Sigmoid colon (tissue), 7 donors: ENCODE results near the gene SHPK. TPM values are rescaled to one million over a fixed set of nuclear protein-coding genes. Genes with fewer than 3 reads are reported as not detected.

Experiments
- DNase-seq: peaks from one replicate; pipeline ENCODE4 v3.0.0-alpha.2; 2019
- H3K27ac ChIP-seq, 4 donors: fragments of 200-600 bp; sonication (generic); one replicate each; pipeline ENCODE4 v1.5.1; 2016 to 2019; ENCODE audit warnings: mild to moderate bottlenecking in 1 of 4
- H3K27me3 ChIP-seq, 3 donors: fragments of 200-600 bp; sonication (generic); one replicate each; pipeline ENCODE4 v1.5.1; 2019; ENCODE audit warnings: mild to moderate bottlenecking in 1 of 3
- H3K36me3 ChIP-seq, 4 donors: fragments of 200-600 bp; sonication (generic); one replicate each; pipeline ENCODE4 v1.5.1; 2016 to 2019
- H3K4me1 ChIP-seq, 4 donors: fragments of 200-600 bp; sonication (generic); one replicate each; pipeline ENCODE4 v1.5.1; 2017 to 2019
- H3K4me3 ChIP-seq, 4 donors: fragments of 200-600 bp; sonication (generic); one replicate each; pipeline ENCODE4 v1.5.1; 2017 to 2019; ENCODE audit warnings: mild to moderate bottlenecking in 2 of 4, moderate library complexity in 1 of 4
- H3K9me3 ChIP-seq, 4 donors: fragments of 200-600 bp in 3 of 4; sonication (generic) in 3 of 4; one replicate each; pipeline versions ENCODE4 v1.5.1 to v1.6.1; 2013 to 2019
- CTCF ChIP-seq, 4 experiments: fragments of 450-650 bp in 3 of 4; fragments of 200-600 bp in 1 of 4; IDR thresholded peaks; one replicate each; pipeline ENCODE4 v1.5.1; 2016 to 2019; ENCODE audit warnings: antibody characterized with exemption in 4 of 4, mild to moderate bottlenecking in 3 of 4, moderate library complexity in 2 of 4
- EP300 ChIP-seq, 4 donors: sonication (generic); formaldehyde crosslinking; IDR thresholded peaks; one replicate each; pipeline ENCODE4 v1.6.1; 2017; ENCODE audit warnings: antibody characterized with exemption in 4 of 4
- POLR2A ChIP-seq, 2 donors: fragments of 450-650 bp; IDR thresholded peaks; one replicate each; pipeline ENCODE4 v1.6.1; 2016; ENCODE audit warnings: antibody characterized with exemption in 2 of 2, mild to moderate bottlenecking in 2 of 2, moderate library complexity in 2 of 2
- POLR2AphosphoS5 ChIP-seq, 4 donors: sonication (generic); formaldehyde crosslinking; IDR thresholded peaks; one replicate each; pipeline ENCODE4 v1.6.1; 2017; ENCODE audit warnings: antibody characterized with exemption in 4 of 4
- WGBS, 2 donors: extraction: QIAGEN DNeasy Blood & Tissue Kit; methylation state at CpG; one replicate each; pipeline ENCODE4 v1.1.7; 2013; 5-methylcytosine and 5-hydroxymethylcytosine counted together
- intact Hi-C: fragments of 100-400 bp; cut with DNase I; formaldehyde crosslinking; loops from one replicate; pipeline ENCODE4 v1.15.1; 2023
- polyA plus RNA-seq, 3 donors: library from polyadenylated mRNA; stranded (reverse); fragments of 200-250 nt; gene quantifications; one replicate each; pipeline ENCODE4 v1.2.3, GENCODE V29; 2013
- total RNA-seq, 4 donors: library from RNA; depleted of rRNA; stranded (reverse); fragments of >200 nt; gene quantifications; one replicate each; pipeline ENCODE4 v1.1.0, GENCODE V29; 2016
- donor health status: healthy with polysubstance abuse.
- donor health status: Bipolar disorder and iron deficiency.
- donor health status: healthy.

The SHPK gene
- total and polyA plus RNA-seq, 7 donors, result 5.8 to 12.7 (median 7.8) TPM

GRCh38 chr17:3615160-3615870, 20.7 kb downstream of the SHPK start:
- H3K36me3 ChIP-seq, result peaks cover 6 to 93% (median 28%) of the 10 kb centered on the region in 4 donors
- no peak overlapping the region for H3K27ac ChIP-seq
- intact Hi-C loops, result no loop called here
- no peak for TF ChIP-seq POLR2A (IDR thresholded peaks at IDR 0.05)
- TF ChIP-seq CTCF (IDR thresholded peaks at IDR 0.05), result no peak
- no peak for TF ChIP-seq EP300 (IDR thresholded peaks at IDR 0.05)
- no peak for TF ChIP-seq POLR2AphosphoS5 (IDR thresholded peaks at IDR 0.05)
- H3K4me1 ChIP-seq, result no peaks in the 10 kb centered on the region
- no peaks in the 10 kb centered on the region for H3K9me3 ChIP-seq
- no peak overlapping the region for H3K4me3 ChIP-seq
- H3K27me3 ChIP-seq, result no peaks in the 10 kb centered on the region
- DNase-seq, result no peak
- WGBS, 2 donors, result 97 to 98% methylated on average over 18 of the region's 18 CpGs

- WGBS, 2 donors, result 41 to 82% methylated on average over 6 of the region's 6 CpGs
- peaks cover 6 to 93% (median 28%) of the 10 kb centered on the region in 4 donors for H3K36me3 ChIP-seq
- DNase-seq, result no peak
- H3K4me1 ChIP-seq, result no peaks in the 10 kb centered on the region
- intact Hi-C loops, result no loop called here
- no peak overlapping the region for H3K27ac ChIP-seq
- H3K9me3 ChIP-seq, result no peaks in the 10 kb centered on the region
- TF ChIP-seq POLR2A (IDR thresholded peaks at IDR 0.05), result no peak
- TF ChIP-seq CTCF (IDR thresholded peaks at IDR 0.05), result no peak
- no peak for TF ChIP-seq EP300 (IDR thresholded peaks at IDR 0.05)
- TF ChIP-seq POLR2AphosphoS5 (IDR thresholded peaks at IDR 0.05), result no peak
- no peaks in the 10 kb centered on the region for H3K27me3 ChIP-seq
- H3K4me3 ChIP-seq, result no peak overlapping the region
These were observed 22.9 kb downstream of the SHPK start for GRCh38 chr17:3613124-3613523.

GRCh38 chr17:3610523-3610922, 25.5 kb downstream of the SHPK start:
- H3K27ac ChIP-seq, result no peak overlapping the region
- H3K4me3 ChIP-seq, result no peak overlapping the region
- H3K27me3 ChIP-seq, result no peaks in the 10 kb centered on the region
- H3K4me1 ChIP-seq, result no peaks in the 10 kb centered on the region
- no peaks in the 10 kb centered on the region for H3K9me3 ChIP-seq
- intact Hi-C loops, result no loop called here
- TF ChIP-seq POLR2AphosphoS5 (IDR thresholded peaks at IDR 0.05) (no peak), EP300 (IDR thresholded peaks at IDR 0.05) (no peak), CTCF (IDR thresholded peaks at IDR 0.05) (no peak), POLR2A (IDR thresholded peaks at IDR 0.05) (no peak)
- 92 to 95% methylated on average over 14 of the region's 14 CpGs for WGBS, 2 donors
- no peak for DNase-seq
- H3K36me3 ChIP-seq, result peaks cover 0 to 86% (median 20%) of the 10 kb centered on the region in 4 donors

- no peak overlapping the region for H3K4me3 ChIP-seq
- 87 to 96% methylated on average over 10 of the region's 10 CpGs for WGBS, 2 donors
- TF ChIP-seq CTCF (IDR thresholded peaks at IDR 0.05) (no peak), POLR2AphosphoS5 (IDR thresholded peaks at IDR 0.05) (no peak), POLR2A (IDR thresholded peaks at IDR 0.05) (no peak), EP300 (IDR thresholded peaks at IDR 0.05) (no peak)
- intact Hi-C loops, result no loop called here
- H3K4me1 ChIP-seq, result no peaks in the 10 kb centered on the region
- H3K27ac ChIP-seq, result no peak overlapping the region
- H3K27me3 ChIP-seq, result no peaks in the 10 kb centered on the region
- peaks cover 0 to 78% (median 14%) of the 10 kb centered on the region in 4 donors for H3K36me3 ChIP-seq
- no peak for DNase-seq
- H3K9me3 ChIP-seq, result no peaks in the 10 kb centered on the region
These were observed 26.4 kb downstream of the SHPK start for GRCh38 chr17:3609689-3610088.

- Histone ChIP-seq H3K27ac (no peak overlapping the region), H3K4me3 (no peak overlapping the region), H3K27me3 (no peaks in the 10 kb centered on the region), H3K36me3 (peaks cover 0 to 24% (median 0%) of the 10 kb centered on the region in 4 donors), H3K4me1 (no peaks in the 10 kb centered on the region), H3K9me3 (no peaks in the 10 kb centered on the region)
- WGBS, 2 donors, result 95% methylated on average over 4 of the region's 4 CpGs
- no peak for TF ChIP-seq EP300 (IDR thresholded peaks at IDR 0.05)
- no peak for TF ChIP-seq POLR2AphosphoS5 (IDR thresholded peaks at IDR 0.05)
- TF ChIP-seq CTCF (IDR thresholded peaks at IDR 0.05), result no peak
- TF ChIP-seq POLR2A (IDR thresholded peaks at IDR 0.05), result no peak
- intact Hi-C loops, result no loop called here
- no peak for DNase-seq
These were observed 32.2 kb downstream of the SHPK start for GRCh38 chr17:3603870-3604259.
